ENCODE data around the gene MBNL1.

Gene MBNL1

GRCh38 chr3:152252755-152253154, 16.0 kb upstream of the MBNL1 start:
- DNase-seq (ENCODE audit: low read depth, low spot score): no peak

- no peak for DNase-seq (ENCODE audit: low read depth, low spot score)
Observed at GRCh38 chr3:152253514-152253913, 15.2 kb upstream of the MBNL1 start.

- no peak for DNase-seq (ENCODE audit: low read depth, low spot score)
Observed at GRCh38 chr3:152254041-152254440, 14.7 kb upstream of the MBNL1 start.

GRCh38 chr3:152255290-152255689, 13.4 kb upstream of the MBNL1 start:
- no peak for DNase-seq (ENCODE audit: low read depth, low spot score)

- DNase-seq (ENCODE audit: low read depth, low spot score): no peak
Observed at GRCh38 chr3:152256851-152257562, 11.7 kb upstream of the MBNL1 start.

- no peak for DNase-seq (ENCODE audit: low read depth, low spot score)
Observed at GRCh38 chr3:152257563-152258035, 11.1 kb upstream of the MBNL1 start.

GRCh38 chr3:152258448-152259393, 10.0 kb upstream of the MBNL1 start:
- DNase-seq (ENCODE audit: low read depth, low spot score): no peak

- no peak for DNase-seq (ENCODE audit: low read depth, low spot score)
Observed at GRCh38 chr3:152259468-152259867, 9.3 kb upstream of the MBNL1 start.

- no peak for DNase-seq (ENCODE audit: low read depth, low spot score)
Observed at GRCh38 chr3:152260026-152260425, 8.7 kb upstream of the MBNL1 start.

- DNase-seq (ENCODE audit: low read depth, low spot score): no peak
Observed at GRCh38 chr3:152260529-152260928, 8.2 kb upstream of the MBNL1 start.

GRCh38 chr3:152261329-152261728, 7.4 kb upstream of the MBNL1 start:
- DNase-seq (ENCODE audit: low read depth, low spot score): peak; percentile 23

GRCh38 chr3:152263711-152264110, 5.0 kb upstream of the MBNL1 start:
- no peak for DNase-seq (ENCODE audit: low read depth, low spot score)

GRCh38 chr3:152264378-152264777, 4.4 kb upstream of the MBNL1 start:
- DNase-seq (ENCODE audit: low read depth, low spot score): no peak

- peak; percentile 45 for DNase-seq (ENCODE audit: low read depth, low spot score)
Observed at GRCh38 chr3:152266221-152266995, 2.3 kb upstream of the MBNL1 start.

GRCh38 chr3:152267831-152268554, 736 bp upstream of the MBNL1 start:
- DNase-seq (ENCODE audit: low read depth, low spot score): no peak

- peak; percentile 86 for DNase-seq (ENCODE audit: low read depth, low spot score)
Observed at GRCh38 chr3:152269056-152269830, 514 bp downstream of the MBNL1 start.

- peak; percentile 25 for DNase-seq (ENCODE audit: low read depth, low spot score)
Observed at GRCh38 chr3:152269831-152270734, 1.4 kb downstream of the MBNL1 start.

GRCh38 chr3:152270937-152271336, 2.2 kb downstream of the MBNL1 start:
- DNase-seq (ENCODE audit: low read depth, low spot score): no peak

GRCh38 chr3:152271501-152272236, 2.9 kb downstream of the MBNL1 start:
- DNase-seq (ENCODE audit: low read depth, low spot score): no peak

All from ELF-1 (cell line).